ENCODE measurements around the gene SMARCA2.

The SMARCA2 gene

DNA sequence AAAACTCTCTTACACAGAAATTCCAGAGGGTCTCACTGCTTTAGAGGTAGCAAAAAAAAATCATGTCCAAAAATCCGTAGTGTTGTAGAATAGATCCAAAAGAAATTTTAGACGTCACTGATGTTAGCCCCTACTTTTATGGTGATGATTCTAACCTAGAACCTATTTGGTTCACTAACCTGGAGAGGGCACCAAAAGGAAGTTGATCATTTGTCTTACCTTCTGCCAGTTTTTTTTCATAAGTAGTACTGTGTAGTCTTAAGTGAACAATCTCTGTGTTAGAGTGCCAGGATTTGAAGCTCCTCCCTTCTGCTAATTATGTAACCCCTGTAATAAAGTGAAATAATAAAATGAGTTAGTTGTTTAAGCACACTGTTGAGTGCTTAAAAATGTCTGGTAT, 215.2 kb downstream of the SMARCA2 start:
- TF ChIP-seq, protein P1, sequence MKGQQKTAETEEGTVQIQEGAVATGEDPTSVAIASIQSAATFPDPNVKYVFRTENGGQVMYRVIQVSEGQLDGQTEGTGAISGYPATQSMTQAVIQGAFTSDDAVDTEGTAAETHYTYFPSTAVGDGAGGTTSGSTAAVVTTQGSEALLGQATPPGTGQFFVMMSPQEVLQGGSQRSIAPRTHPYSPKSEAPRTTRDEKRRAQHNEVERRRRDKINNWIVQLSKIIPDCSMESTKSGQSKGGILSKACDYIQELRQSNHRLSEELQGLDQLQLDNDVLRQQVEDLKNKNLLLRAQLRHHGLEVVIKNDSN (IDR thresholded peaks at IDR 0.05), result no peak
- no peak for TF ChIP-seq EP300 (IDR thresholded peaks at IDR 0.05; ENCODE audit: borderline replicate concordance)
- TF ChIP-seq RAD21 (IDR thresholded peaks at IDR 0.05; ENCODE audit: low read depth), result peak; percentile 17; the same call in 1 of the 2 replicates
- TF ChIP-seq FOXM1 (IDR thresholded peaks at IDR 0.05; ENCODE audit: borderline replicate concordance, low read depth), result no peak
- TF ChIP-seq YY1 (IDR thresholded peaks at IDR 0.05; ENCODE audit: low read depth), result no peak
- TF ChIP-seq EGR1 (IDR thresholded peaks at IDR 0.05), result no peak
- TF ChIP-seq ZBTB7A (IDR thresholded peaks at IDR 0.05; ENCODE audit: low read depth), result no peak
- TF ChIP-seq, protein P2, sequence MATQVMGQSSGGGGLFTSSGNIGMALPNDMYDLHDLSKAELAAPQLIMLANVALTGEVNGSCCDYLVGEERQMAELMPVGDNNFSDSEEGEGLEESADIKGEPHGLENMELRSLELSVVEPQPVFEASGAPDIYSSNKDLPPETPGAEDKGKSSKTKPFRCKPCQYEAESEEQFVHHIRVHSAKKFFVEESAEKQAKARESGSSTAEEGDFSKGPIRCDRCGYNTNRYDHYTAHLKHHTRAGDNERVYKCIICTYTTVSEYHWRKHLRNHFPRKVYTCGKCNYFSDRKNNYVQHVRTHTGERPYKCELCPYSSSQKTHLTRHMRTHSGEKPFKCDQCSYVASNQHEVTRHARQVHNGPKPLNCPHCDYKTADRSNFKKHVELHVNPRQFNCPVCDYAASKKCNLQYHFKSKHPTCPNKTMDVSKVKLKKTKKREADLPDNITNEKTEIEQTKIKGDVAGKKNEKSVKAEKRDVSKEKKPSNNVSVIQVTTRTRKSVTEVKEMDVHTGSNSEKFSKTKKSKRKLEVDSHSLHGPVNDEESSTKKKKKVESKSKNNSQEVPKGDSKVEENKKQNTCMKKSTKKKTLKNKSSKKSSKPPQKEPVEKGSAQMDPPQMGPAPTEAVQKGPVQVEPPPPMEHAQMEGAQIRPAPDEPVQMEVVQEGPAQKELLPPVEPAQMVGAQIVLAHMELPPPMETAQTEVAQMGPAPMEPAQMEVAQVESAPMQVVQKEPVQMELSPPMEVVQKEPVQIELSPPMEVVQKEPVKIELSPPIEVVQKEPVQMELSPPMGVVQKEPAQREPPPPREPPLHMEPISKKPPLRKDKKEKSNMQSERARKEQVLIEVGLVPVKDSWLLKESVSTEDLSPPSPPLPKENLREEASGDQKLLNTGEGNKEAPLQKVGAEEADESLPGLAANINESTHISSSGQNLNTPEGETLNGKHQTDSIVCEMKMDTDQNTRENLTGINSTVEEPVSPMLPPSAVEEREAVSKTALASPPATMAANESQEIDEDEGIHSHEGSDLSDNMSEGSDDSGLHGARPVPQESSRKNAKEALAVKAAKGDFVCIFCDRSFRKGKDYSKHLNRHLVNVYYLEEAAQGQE (IDR thresholded peaks at IDR 0.05; ENCODE audit: low read depth), result no peak

DNA sequence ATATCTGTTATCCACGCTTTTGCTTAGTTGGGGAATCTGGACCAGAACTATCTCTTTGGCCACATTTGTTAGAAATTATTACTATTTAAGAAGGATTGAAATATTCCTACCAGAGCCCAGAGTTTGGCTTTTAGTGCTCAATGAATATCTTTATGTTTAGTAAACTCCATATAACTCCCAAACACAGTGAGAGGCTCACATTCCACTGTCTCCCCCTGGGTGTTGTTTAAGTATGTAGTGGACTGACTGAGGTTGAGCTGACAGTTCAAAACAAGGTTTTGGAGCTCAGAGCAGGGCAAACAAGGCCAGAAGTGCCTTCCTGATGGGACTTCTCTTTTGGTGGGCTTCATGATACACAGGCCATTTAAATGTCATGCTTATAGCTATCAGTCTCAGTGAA, 216.0 kb downstream of the SMARCA2 start:
- TF ChIP-seq YY1 (IDR thresholded peaks at IDR 0.05; ENCODE audit: low read depth), result no peak
- TF ChIP-seq, protein P2 (IDR thresholded peaks at IDR 0.05; ENCODE audit: low read depth), result no peak
- TF ChIP-seq, protein P1 (IDR thresholded peaks at IDR 0.05), result no peak
- no peak for TF ChIP-seq RAD21 (IDR thresholded peaks at IDR 0.05; ENCODE audit: low read depth)
- TF ChIP-seq ZBTB7A (IDR thresholded peaks at IDR 0.05; ENCODE audit: low read depth), result no peak
- no peak for TF ChIP-seq FOXM1 (IDR thresholded peaks at IDR 0.05; ENCODE audit: borderline replicate concordance, low read depth)

DNA sequence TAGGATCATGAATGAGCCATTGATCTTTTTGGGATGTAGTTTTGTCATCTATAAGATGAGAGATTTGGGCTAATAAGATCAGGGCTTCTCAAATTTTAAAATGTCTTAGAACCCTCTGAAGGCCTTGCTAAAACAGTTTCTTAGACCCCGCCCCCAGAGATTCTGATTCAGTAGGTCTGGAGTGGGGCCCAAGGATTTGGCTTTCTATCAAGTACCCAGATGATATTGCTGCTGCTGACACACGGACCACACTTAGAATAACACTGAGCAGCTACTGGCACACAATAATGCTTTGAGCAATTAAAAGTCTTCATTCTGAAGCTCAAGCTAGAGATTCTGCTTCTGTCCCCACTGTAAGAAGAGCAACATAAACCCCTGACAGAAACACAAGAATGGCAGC, 216.7 kb downstream of the SMARCA2 start:
- no peak for TF ChIP-seq TEAD4 (IDR thresholded peaks at IDR 0.05)
- no peak for TF ChIP-seq YY1 (IDR thresholded peaks at IDR 0.05; ENCODE audit: low read depth)
- no peak for TF ChIP-seq EP300 (IDR thresholded peaks at IDR 0.05; ENCODE audit: borderline replicate concordance)
- TF ChIP-seq, protein P2 (IDR thresholded peaks at IDR 0.05; ENCODE audit: low read depth), result no peak
- no peak for TF ChIP-seq RAD21 (IDR thresholded peaks at IDR 0.05; ENCODE audit: low read depth)
- no peak for TF ChIP-seq NFIC (IDR thresholded peaks at IDR 0.05)
- no peak for TF ChIP-seq TCF12 (IDR thresholded peaks at IDR 0.05; ENCODE audit: low read depth)
- no peak for TF ChIP-seq FOXM1 (IDR thresholded peaks at IDR 0.05; ENCODE audit: borderline replicate concordance, low read depth)
- no peak for TF ChIP-seq ZBTB7A (IDR thresholded peaks at IDR 0.05; ENCODE audit: low read depth)
- TF ChIP-seq, protein P3, sequence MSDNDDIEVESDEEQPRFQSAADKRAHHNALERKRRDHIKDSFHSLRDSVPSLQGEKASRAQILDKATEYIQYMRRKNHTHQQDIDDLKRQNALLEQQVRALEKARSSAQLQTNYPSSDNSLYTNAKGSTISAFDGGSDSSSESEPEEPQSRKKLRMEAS (IDR thresholded peaks at IDR 0.05), result no peak
- no peak for TF ChIP-seq CEBPB (IDR thresholded peaks at IDR 0.05)
- no peak for TF ChIP-seq TAF1 (IDR thresholded peaks at IDR 0.05; ENCODE audit: low read depth)
- TF ChIP-seq CREB1 (IDR thresholded peaks at IDR 0.05; ENCODE audit: low read depth), result no peak
- TF ChIP-seq EGR1 (IDR thresholded peaks at IDR 0.05), result no peak
- TF ChIP-seq, protein P1 (IDR thresholded peaks at IDR 0.05), result no peak

DNA sequence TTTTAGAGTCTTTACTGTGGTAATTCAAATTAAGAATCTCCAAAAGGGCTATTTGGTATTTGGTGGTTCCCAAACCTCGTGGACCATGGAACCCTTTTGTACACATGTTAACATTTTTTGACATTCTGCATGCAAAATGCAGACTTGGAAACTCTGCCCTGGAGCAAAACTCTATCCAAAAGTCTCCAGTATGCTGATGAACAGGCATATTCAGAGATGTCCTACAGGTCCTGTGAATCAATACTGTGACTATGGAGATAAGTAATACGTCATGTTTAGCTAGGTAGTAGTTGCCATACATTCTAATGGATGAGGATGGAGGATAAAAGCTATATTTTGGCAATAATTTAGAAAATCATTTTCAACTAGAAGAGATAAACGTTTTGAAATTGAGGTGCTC, 218.1 kb downstream of the SMARCA2 start:
- no peak for TF ChIP-seq TCF12 (IDR thresholded peaks at IDR 0.05; ENCODE audit: low read depth)
- TF ChIP-seq TAF1 (IDR thresholded peaks at IDR 0.05; ENCODE audit: low read depth), result no peak
- TF ChIP-seq, protein P3 (IDR thresholded peaks at IDR 0.05), result no peak
- no peak for TF ChIP-seq NFIC (IDR thresholded peaks at IDR 0.05)
- TF ChIP-seq, protein P2 (IDR thresholded peaks at IDR 0.05; ENCODE audit: low read depth), result no peak
- TF ChIP-seq RAD21 (IDR thresholded peaks at IDR 0.05; ENCODE audit: low read depth), result no peak
- TF ChIP-seq FOXM1 (IDR thresholded peaks at IDR 0.05; ENCODE audit: borderline replicate concordance, low read depth), result no peak
- TF ChIP-seq, protein P1 (IDR thresholded peaks at IDR 0.05), result no peak
- TF ChIP-seq YY1 (IDR thresholded peaks at IDR 0.05; ENCODE audit: low read depth), result no peak
- no peak for TF ChIP-seq TEAD4 (IDR thresholded peaks at IDR 0.05)
- no peak for TF ChIP-seq ZBTB7A (IDR thresholded peaks at IDR 0.05; ENCODE audit: low read depth)
- TF ChIP-seq CEBPB (IDR thresholded peaks at IDR 0.05), result no peak
- no peak for TF ChIP-seq EP300 (IDR thresholded peaks at IDR 0.05; ENCODE audit: borderline replicate concordance)

Data from Ishikawa (cell line).